Measurements from ENCODE around the gene MUC3A.

MUC3A gene

GRCh38 chr7:101017064-101017777 lies 67.9 kb downstream of the MUC3A start:
- ChIA-PET POLR2A (interaction anchor here (0.5 to 0.7 kb wide), 2 partner anchors 124 to 519 kb away, joined by 3 read pairs; no protein-coding TSS in a partner anchor), CTCF (no interaction called here)
- DNase-seq (ENCODE audit: extremely low spot score): peak; percentile 89
- no peak for TF ChIP-seq CTCF (IDR thresholded peaks at IDR 0.05; ENCODE audit: control extremely low read depth, extremely low read depth, low read depth, missing control alignments)

Data from GM10248 (cell line).